H1 (cell line): ENCODE data around the gene AHRR. TPM values are rescaled to one million over a fixed set of nuclear protein-coding genes. Genes with fewer than 3 reads are reported as not detected.

Experiments used
- CTCF ChIA-PET: fragments of 300-600 bp; sonication (Branson Sonifier 250); formaldehyde crosslinking; loops from one replicate; lab custom pipeline; 2021; ENCODE audit not compliant: partially characterized antibody; lab: Charles Lee
- POLR2A ChIA-PET: fragments of 300-600 bp; sonication (Branson Sonifier 250); formaldehyde crosslinking; loops from one replicate; lab custom pipeline; 2021; ENCODE audit warnings: inconsistent platforms; ENCODE audit not compliant: partially characterized antibody; lab: Charles Lee
- DNase-seq, 2 experiments: peaks; one replicate each; pipeline versions ENCODE4 v3.0.0 to v3.0.0-alpha.2; 2010 to 2022; ENCODE audit warnings: low spot score in 2 of 2, low read depth in 1 of 2, mixed read lengths in 1 of 2
- FAIRE-seq: peaks from 2 replicates; lab custom pipeline; 2011; peaks lifted over from hg19 to GRCh38; lab: Jason Lieb, UNC
- H2AFZ ChIP-seq: 2 replicates; pipeline ENCODE4 v1.8.1; 2012; ENCODE audit warnings: low read length, inconsistent platforms
- H2AK5ac ChIP-seq: 2 replicates; pipeline ENCODE4 v1.6.1; 2013; ENCODE audit warnings: low read depth, low read length
- H2BK120ac ChIP-seq: replicated peaks from 2 replicates; pipeline ENCODE3; 2013; ENCODE audit warnings: low read depth, low read length, inconsistent platforms
- H2BK12ac ChIP-seq: 2 replicates; pipeline ENCODE4 v1.6.1; 2013; ENCODE audit warnings: low read depth, low read length
- H2BK15ac ChIP-seq: 2 replicates; pipeline ENCODE4 v1.6.1; 2013; ENCODE audit warnings: low read length
- H2BK20ac ChIP-seq: 2 replicates; pipeline ENCODE4 v1.6.1; 2013; ENCODE audit warnings: low read length
- H2BK5ac ChIP-seq: 2 replicates; pipeline ENCODE4 v1.6.1; 2013; ENCODE audit warnings: low read depth, low read length
- H3K14ac ChIP-seq: 2 replicates; pipeline ENCODE4 v1.6.1; 2013; ENCODE audit warnings: inconsistent platforms; ENCODE audit not compliant: insufficient read length
- H3K18ac ChIP-seq: 2 replicates; pipeline ENCODE4 v1.6.1; 2013; ENCODE audit warnings: low read length; ENCODE audit errors: extremely low read depth
- H3K23ac ChIP-seq: 2 replicates; pipeline ENCODE4 v1.6.1; 2013; ENCODE audit warnings: inconsistent platforms; ENCODE audit not compliant: insufficient read length
- H3K23me2 ChIP-seq: 2 replicates; pipeline ENCODE4 v1.6.1; 2013; ENCODE audit warnings: low read depth, low read length
- H3K27ac ChIP-seq: 2 replicates; pipeline ENCODE4 v1.6.1; 2011; ENCODE audit warnings: low read depth, low read length, inconsistent platforms
- H3K27me3 ChIP-seq, 4 experiments: replicated peaks in 1 of 4; 1 replicate in 1 of 4; 2 replicates in 3 of 4; pipeline versions ENCODE4 v1.6.1 to v1.8.1; 2011 to 2013; ENCODE audit warnings: low read length in 3 of 4, mild to moderate bottlenecking in 3 of 4, inconsistent platforms in 2 of 4, mixed read lengths in 2 of 4, moderate library complexity in 1 of 4; ENCODE audit not compliant: control insufficient read depth in 3 of 4, insufficient read depth in 3 of 4; ENCODE audit errors: extremely low read depth in 1 of 4
- H3K36me3 ChIP-seq, 4 experiments: 2 replicates each; pipeline versions ENCODE4 v1.6.1 to v1.8.1; 2011 to 2013; ENCODE audit warnings: mild to moderate bottlenecking in 4 of 4, low read length in 3 of 4, moderate library complexity in 2 of 4, control low read depth in 1 of 4, inconsistent platforms in 1 of 4; ENCODE audit not compliant: insufficient read depth in 4 of 4, control insufficient read depth in 2 of 4
- H3K4ac ChIP-seq: replicated peaks from 2 replicates; pipeline ENCODE3; 2013; ENCODE audit warnings: low read length, low read depth, mixed read lengths, inconsistent platforms; ENCODE audit not compliant: insufficient read length
- H3K4me1 ChIP-seq, 4 experiments: replicated peaks in 1 of 4; 1 replicate in 1 of 4; 2 replicates in 3 of 4; pipeline versions ENCODE4 v1.6.1 to v1.8.1; 2011 to 2013; ENCODE audit warnings: low read length in 3 of 4, inconsistent platforms in 2 of 4, mixed read lengths in 1 of 4; ENCODE audit not compliant: insufficient read depth in 4 of 4, control insufficient read depth in 3 of 4
- H3K4me2 ChIP-seq, 2 experiments: 2 replicates each; pipeline versions ENCODE4 v1.6.1 to v1.8.1; 2011 to 2013; ENCODE audit warnings: low read depth in 2 of 2, low read length in 2 of 2, control low read depth in 1 of 2, inconsistent platforms in 1 of 2, mild to moderate bottlenecking in 1 of 2; ENCODE audit not compliant: insufficient read depth in 1 of 2
- H3K4me3 ChIP-seq, 4 experiments: fragments of 200-600, 300-600 bp in 1 of 4; sonication (generic), shearing (Covaris generic), sonication (Bioruptor Twin) in 1 of 4; 2 replicates each; pipeline versions ENCODE4 v1.5.1 to v1.8.1; 2011 to 2016; ENCODE audit warnings: low read length in 4 of 4, low read depth in 3 of 4, control low read depth in 2 of 4, inconsistent platforms in 2 of 4, mild to moderate bottlenecking in 2 of 4, mixed read lengths in 1 of 4, moderate library complexity in 1 of 4; ENCODE audit not compliant: insufficient read depth in 2 of 4; ENCODE audit errors: extremely low read depth in 1 of 4
- H3K56ac ChIP-seq: replicated peaks from 2 replicates; pipeline ENCODE3; 2013; ENCODE audit warnings: low read depth, mild to moderate bottlenecking, mixed read lengths, low read length, inconsistent platforms; ENCODE audit not compliant: insufficient read length
- H3K79me1 ChIP-seq: 2 replicates; pipeline ENCODE4 v1.6.1; 2013; ENCODE audit warnings: low read depth, low read length, control low read depth
- H3K79me2 ChIP-seq, 2 experiments: 2 replicates each; pipeline versions ENCODE4 v1.6.1 to v1.8.1; 2012 to 2013; ENCODE audit warnings: low read length in 2 of 2, mild to moderate bottlenecking in 2 of 2, inconsistent platforms in 1 of 2; ENCODE audit not compliant: insufficient read depth in 2 of 2, control insufficient read depth in 1 of 2
- H3K9ac ChIP-seq, 4 experiments: replicated peaks in 1 of 4; 1 replicate in 1 of 4; 2 replicates in 3 of 4; pipeline versions ENCODE4 v1.6.1 to v1.8.1; 2011 to 2013; ENCODE audit warnings: low read depth in 3 of 4, low read length in 3 of 4, control low read depth in 2 of 4, mild to moderate bottlenecking in 2 of 4, moderate library complexity in 2 of 4, inconsistent platforms in 1 of 4; ENCODE audit errors: extremely low read depth in 1 of 4
- H3K9me3 ChIP-seq, 2 experiments: 2 replicates each; pipeline versions ENCODE4 v1.6.1 to v1.8.1; 2012 to 2013; ENCODE audit warnings: mild to moderate bottlenecking in 2 of 2, moderate library complexity in 2 of 2, control low read depth in 1 of 2, inconsistent platforms in 1 of 2, low read depth in 1 of 2, low read length in 1 of 2, mixed read lengths in 1 of 2; ENCODE audit not compliant: insufficient read depth in 2 of 2
- H4K20me1 ChIP-seq, 2 experiments: replicated peaks in 1 of 2; 2 replicates each; pipeline versions ENCODE3 to v1.8.1; 2011 to 2013; ENCODE audit warnings: inconsistent platforms in 2 of 2, low read length in 2 of 2, mild to moderate bottlenecking in 1 of 2; ENCODE audit not compliant: insufficient read depth in 2 of 2, control insufficient read depth in 1 of 2
- H4K5ac ChIP-seq: 2 replicates; pipeline ENCODE4 v1.6.1; 2013; ENCODE audit warnings: low read length, low read depth, mixed read lengths, inconsistent platforms; ENCODE audit not compliant: insufficient read length
- H4K8ac ChIP-seq: 2 replicates; pipeline ENCODE4 v1.8.0; 2013; ENCODE audit warnings: mild to moderate bottlenecking, moderate library complexity, low read length, inconsistent platforms; ENCODE audit not compliant: insufficient read depth; ENCODE audit errors: extremely low read depth
- H4K91ac ChIP-seq: replicated peaks from 2 replicates; pipeline ENCODE3; 2013; ENCODE audit warnings: low read length, mixed read lengths, inconsistent platforms; ENCODE audit not compliant: insufficient read length
- BACH1 ChIP-seq: IDR thresholded peaks from 2 replicates; pipeline ENCODE4 v1.6.1; 2012; ENCODE audit warnings: low read length, improper control_type of control experiment
- CEBPB ChIP-seq: IDR thresholded peaks from 2 replicates; pipeline ENCODE4 v1.6.1; 2012; ENCODE audit warnings: low read depth, low read length
- CHD2 ChIP-seq: IDR thresholded peaks from 2 replicates; pipeline ENCODE4 v1.6.1; 2012; ENCODE audit warnings: low read length, improper control_type of control experiment
- GTF2F1 ChIP-seq: IDR thresholded peaks from 2 replicates; pipeline ENCODE4 v1.6.1; 2012; ENCODE audit warnings: low read depth, low read length, improper control_type of control experiment, borderline replicate concordance
- NRF1 ChIP-seq: IDR thresholded peaks from 2 replicates; pipeline ENCODE4 v1.6.1; 2011; ENCODE audit warnings: mild to moderate bottlenecking, low read depth, low read length, improper control_type of control experiment
- RAD21 ChIP-seq, 2 experiments: IDR thresholded peaks in 1 of 2; conservative IDR thresholded peaks in 1 of 2; 2 replicates each; pipeline ENCODE4 v1.6.1; 2011; ENCODE audit warnings: low read depth in 2 of 2, low read length in 2 of 2, improper control_type of control experiment in 1 of 2, inconsistent platforms in 1 of 2, mild to moderate bottlenecking in 1 of 2, moderate library complexity in 1 of 2
- RXRA ChIP-seq: IDR thresholded peaks from 2 replicates; pipeline ENCODE4 v1.6.1; 2011; ENCODE audit warnings: low read depth, mild to moderate bottlenecking, low read length, moderate library complexity; ENCODE audit not compliant: insufficient read depth
- SIX5 ChIP-seq: IDR thresholded peaks from 2 replicates; pipeline ENCODE4 v1.6.1; 2011; ENCODE audit warnings: mild to moderate bottlenecking, low read depth, low read length
- TBP ChIP-seq: IDR thresholded peaks from 2 replicates; pipeline ENCODE4 v1.6.1; 2011; ENCODE audit warnings: low read depth, low read length, improper control_type of control experiment
- WGBS, 2 experiments: shearing (Covaris generic) in 1 of 2; methylation state at CpG; one replicate each; pipeline versions ENCODE4 v1.1.6 to v1.1.7; 2013 to 2015; ENCODE audit warnings: low lambda C conversion rate in 2 of 2, mixed read lengths in 2 of 2, inconsistent platforms in 1 of 2, low coverage in 1 of 2, missing lambda C conversion rate in 1 of 2; ENCODE audit not compliant: insufficient replicate concordance in 2 of 2, insufficient coverage in 1 of 2, insufficient read length in 1 of 2; ENCODE audit errors: extremely low coverage in 1 of 2, missing lambda C conversion rate in 1 of 2; 5-methylcytosine and 5-hydroxymethylcytosine counted together
- polyA plus RNA-seq, 7 experiments: library from polyadenylated mRNA; depleted of rRNA in 3 of 7; stranded (reverse) in 5 of 7; unstranded in 2 of 7; fragments of >200 nt in 5 of 7; fragments of 200-250 nt in 2 of 7; gene quantifications; 1 replicate in 5 of 7; 2 replicates in 1 of 7; 4 replicates in 1 of 7; pipeline versions ENCODE4 v1.2.1 to v1.2.3, GENCODE V29; 2011 to 2013; ENCODE audit warnings: missing spikeins in 2 of 7, mixed read lengths in 2 of 7
- total RNA-seq: library from RNA; stranded (reverse); fragmentation: NEBNext Ultra II Directional; extraction: Animal tissue kit (Norgen Biotek cat#: 25700); gene quantifications from 2 replicates; pipeline ENCODE4 v1.2.1, GENCODE V29; 2021
- TF ChIP-seq, protein P1 (sequence below): IDR thresholded peaks from 2 replicates; pipeline ENCODE4 v1.6.1; 2011; ENCODE audit warnings: low read depth, mild to moderate bottlenecking, low read length; ENCODE audit not compliant: insufficient read depth
- TF ChIP-seq, protein P2 (sequence below): IDR thresholded peaks from 2 replicates; pipeline ENCODE4 v1.6.1; 2012; ENCODE audit warnings: inconsistent platforms

AHRR gene
- total and polyA plus RNA-seq, 2 of the 8 experiments (the other 6 are each of a cell fraction or from before 2014, with no cell fraction given): 0.41 to 0.80 TPM

DNA sequence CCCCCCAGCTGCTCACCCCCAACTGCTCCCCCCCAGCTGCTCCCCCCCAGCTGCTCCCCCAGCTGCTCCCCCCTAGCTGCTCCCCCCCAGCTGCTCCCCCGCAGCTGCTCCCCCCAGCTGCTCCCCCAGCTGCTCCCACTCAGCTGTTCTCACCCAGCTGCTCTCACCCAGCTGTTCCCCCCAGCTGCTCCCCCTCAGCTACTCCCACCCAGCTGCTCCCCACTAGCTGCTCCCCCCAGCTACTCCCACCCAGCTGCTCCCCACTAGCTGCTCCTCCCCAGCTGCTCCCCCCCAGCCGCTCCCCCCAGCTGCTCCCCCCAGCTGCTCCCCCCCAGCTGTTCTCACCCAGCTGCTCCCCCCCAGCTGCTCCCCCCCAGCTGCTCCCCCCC lies 22.8 kb upstream of the AHRR start:
- ChIA-PET CTCF (interaction anchor here (0.6 to 1.6 kb wide), 3 partner anchors 12 to 111 kb away, joined by 3 to 6 read pairs (median 4); no protein-coding TSS in a partner anchor), POLR2A (no interaction called here)
- no CpG with 5 or more reads among the region's 2 CpGs for WGBS, 2 experiments
- Histone ChIP-seq H2BK12ac (no peak overlapping the region), H3K79me1 (no peaks in the 10 kb centered on the region), H3K4me2 (no peak overlapping the region), H3K4me1 (peaks cover 0 to 16% (median 8%) of the 10 kb centered on the region in 4 experiments; a peak in 4 of 7 replicates), H3K4ac (no peak overlapping the region), H3K18ac (no peak overlapping the region), H4K20me1 (no peaks in the 10 kb centered on the region), H4K91ac (no peak overlapping the region), H3K23me2 (no peaks in the 10 kb centered on the region), H2BK5ac (no peak overlapping the region), H3K9ac (no peak overlapping the region), H2BK15ac (no peak overlapping the region), H3K9me3 (no peaks in the 10 kb centered on the region), H3K14ac (no peak overlapping the region), H2BK20ac (no peak overlapping the region), H3K36me3 (no peaks in the 10 kb centered on the region), H3K27ac (no peak overlapping the region), H4K5ac (no peak overlapping the region), H2AK5ac (no peak overlapping the region), H3K27me3 (no peaks in the 10 kb centered on the region), H3K23ac (no peak overlapping the region), H3K79me2 (peaks cover 0 to 10% of the 10 kb centered on the region in 2 experiments; a peak in 1 of 4 replicates), H4K8ac (no peak overlapping the region), H3K4me3 (no peak overlapping the region), H2AFZ (no peak overlapping the region), H3K56ac (no peak overlapping the region), H2BK120ac (no peak overlapping the region)
- FAIRE-seq (no peak), DNase-seq (no peak)
- no peak for TF ChIP-seq TBP
- TF ChIP-seq, protein P1, sequence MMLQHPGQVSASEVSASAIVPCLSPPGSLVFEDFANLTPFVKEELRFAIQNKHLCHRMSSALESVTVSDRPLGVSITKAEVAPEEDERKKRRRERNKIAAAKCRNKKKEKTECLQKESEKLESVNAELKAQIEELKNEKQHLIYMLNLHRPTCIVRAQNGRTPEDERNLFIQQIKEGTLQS: no peak
- no peak for TF ChIP-seq SIX5
- no peak for TF ChIP-seq RXRA
- no peak for TF ChIP-seq CHD2
- TF ChIP-seq GTF2F1: no peak
- TF ChIP-seq NRF1: no peak
- TF ChIP-seq, protein P2, sequence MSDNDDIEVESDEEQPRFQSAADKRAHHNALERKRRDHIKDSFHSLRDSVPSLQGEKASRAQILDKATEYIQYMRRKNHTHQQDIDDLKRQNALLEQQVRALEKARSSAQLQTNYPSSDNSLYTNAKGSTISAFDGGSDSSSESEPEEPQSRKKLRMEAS: no peak
- TF ChIP-seq BACH1: no peak
- no peak for TF ChIP-seq RAD21 (IDR thresholded peaks at IDR 0.05 in 1 of 2, conservative IDR thresholded peaks at IDR 0.05 in 1 of 2; ENCODE audit: low read depth in 2 of 2, low read length in 2 of 2)
- TF ChIP-seq CEBPB: no peak
